ENCODE measurements around the gene NUDCD3.

- TF ChIP-seq CTCF (IDR thresholded peaks at IDR 0.05) (no peak), ZFX (IDR thresholded peaks at IDR 0.05; ENCODE audit: borderline replicate concordance) (no peak)
Measured at GRCh38 chr7:44440577-44441078, 49.8 kb downstream of the NUDCD3 start.
